GM15510 (cell line): Measurements from ENCODE around the gene TFDP2.

Experiments
- POLR2A ChIP-seq: IDR thresholded peaks from 3 replicates; pipeline ENCODE4 v1.6.1; 2011; ENCODE audit warnings: borderline replicate concordance; ENCODE audit not compliant: insufficient read length; ENCODE audit errors: extremely low read depth

Gene TFDP2

DNA sequence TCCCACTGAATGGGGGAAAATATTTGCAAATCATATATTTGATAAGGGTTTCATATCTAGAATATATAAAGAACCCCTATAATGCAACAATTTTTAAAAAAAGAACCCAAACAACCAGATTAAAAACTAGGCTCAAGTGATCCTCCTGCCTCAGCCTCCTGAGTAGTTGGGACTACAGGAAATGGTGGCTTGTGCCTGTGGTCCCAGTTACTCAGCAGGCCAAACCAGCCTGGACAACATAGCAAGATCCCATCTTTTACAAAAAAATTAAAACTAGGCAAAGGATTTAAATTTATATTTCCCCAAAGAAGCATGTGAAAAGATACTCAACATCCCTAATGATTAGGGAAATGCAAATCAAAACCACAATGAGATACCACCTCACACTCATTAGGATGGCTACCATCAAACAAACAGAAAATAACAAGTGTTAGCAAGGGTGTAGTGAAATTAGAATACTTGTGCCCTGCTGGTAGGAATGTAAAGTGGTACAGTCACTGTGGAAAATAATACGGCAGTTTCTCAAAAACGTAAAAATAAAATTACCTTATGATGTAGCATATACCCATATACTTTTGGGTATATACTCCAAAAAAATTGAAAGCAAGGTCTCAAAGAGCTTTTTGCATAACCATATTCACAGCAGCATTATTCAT is 19.7 kb downstream of the TFDP2 start:
- no peak for TF ChIP-seq POLR2A

GRCh38 chr3:142127941-142128658 is 21.2 kb downstream of the TFDP2 start:
- TF ChIP-seq POLR2A, result no peak

GRCh38 chr3:142124243-142124642 is 25.1 kb downstream of the TFDP2 start:
- TF ChIP-seq POLR2A, result no peak

DNA sequence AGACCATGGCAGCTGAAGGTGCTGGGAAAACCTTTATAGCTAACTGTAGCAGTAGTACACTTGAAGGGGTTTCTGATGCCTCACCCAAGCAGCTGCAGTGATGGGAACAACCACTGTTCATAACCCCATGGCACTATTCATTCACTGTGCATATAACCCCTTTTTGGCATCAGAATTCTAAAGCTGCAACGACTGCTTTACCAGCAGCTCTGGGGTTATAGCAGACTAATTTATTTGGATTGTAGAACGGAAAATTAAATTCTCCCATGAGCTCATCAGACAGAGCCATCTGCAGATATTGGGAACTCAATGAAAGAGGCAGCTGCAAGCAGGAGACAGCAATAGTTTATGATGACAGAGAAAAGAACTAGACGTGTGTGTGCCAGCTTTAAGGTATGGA is 28.6 kb downstream of the TFDP2 start:
- TF ChIP-seq POLR2A, result no peak

DNA sequence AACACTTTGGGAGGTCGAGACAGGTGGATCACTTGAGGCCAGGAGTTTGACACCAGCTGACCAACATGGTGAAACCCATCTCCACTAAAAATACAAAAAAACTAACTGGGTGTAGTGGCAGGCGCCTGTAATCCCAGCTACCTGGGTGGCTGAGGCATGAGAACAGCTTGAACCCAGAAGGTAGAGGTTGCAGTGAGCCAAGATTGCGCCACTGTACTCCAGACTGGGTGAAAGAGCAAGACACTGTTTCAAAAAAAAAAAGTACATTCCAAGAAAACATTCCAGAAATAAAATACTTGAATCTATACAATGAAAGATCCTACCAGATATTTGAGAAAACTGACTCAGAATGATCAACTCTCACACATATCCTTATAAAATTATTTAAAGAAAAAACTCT is 30.4 kb downstream of the TFDP2 start:
- no peak for TF ChIP-seq POLR2A

DNA sequence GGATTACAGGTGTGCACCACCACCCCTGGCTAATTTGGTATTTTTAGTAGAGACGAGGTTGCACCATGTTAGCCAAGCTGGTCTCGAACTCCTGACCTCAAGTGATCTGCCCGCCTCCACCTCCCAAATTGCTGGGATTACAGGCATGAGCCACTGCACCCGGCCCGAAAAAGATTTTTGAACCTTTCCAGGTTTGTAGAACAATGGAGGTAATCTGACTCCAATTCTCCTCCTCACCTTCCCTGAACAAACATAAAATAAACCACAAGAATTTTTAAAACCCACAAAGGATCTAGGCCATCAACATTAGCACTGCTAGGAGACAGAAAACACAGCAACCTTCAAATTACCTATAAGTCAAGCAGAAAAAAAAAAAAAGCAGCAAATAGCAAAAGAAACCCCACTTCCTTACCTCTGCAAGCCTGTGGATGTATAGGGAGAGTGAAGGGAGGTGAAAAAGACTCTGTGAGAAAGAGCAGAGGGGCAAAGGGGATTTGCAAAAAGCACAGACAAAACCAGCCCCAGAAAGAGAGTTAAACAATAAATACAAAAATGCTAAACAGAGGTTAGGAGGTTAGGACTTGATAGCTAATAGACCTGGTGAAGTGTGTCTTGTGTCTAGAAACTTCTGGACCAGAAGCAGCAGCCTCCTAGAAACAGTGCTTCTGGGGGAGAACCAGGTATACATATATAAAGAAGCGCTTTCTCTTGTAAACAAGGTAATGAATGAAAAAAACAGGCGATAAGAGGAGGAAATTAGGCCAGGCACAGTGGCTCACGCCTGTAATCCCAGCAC is 32.1 kb downstream of the TFDP2 start:
- no peak for TF ChIP-seq POLR2A

- TF ChIP-seq POLR2A, result no peak
Observed at GRCh38 chr3:142115867-142116668, 33.3 kb downstream of the TFDP2 start.

DNA sequence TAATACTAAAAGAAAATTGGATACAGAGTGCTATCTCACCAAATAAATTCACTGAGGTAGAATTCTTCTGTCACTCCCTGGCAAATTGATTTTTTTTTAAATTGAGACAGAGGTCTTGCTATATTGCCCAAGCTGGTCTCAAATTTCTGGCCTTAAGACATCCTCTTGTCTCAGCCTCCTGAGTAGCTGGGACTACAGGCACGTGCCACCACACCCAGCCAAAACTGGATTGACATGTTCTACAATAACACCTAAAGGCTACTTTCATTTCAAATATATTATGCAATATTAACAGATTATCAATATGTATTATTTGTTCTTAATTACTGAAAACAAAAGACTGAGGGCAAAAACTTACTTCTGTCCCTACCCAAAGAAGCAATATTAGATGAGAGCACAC is 36.7 kb downstream of the TFDP2 start:
- TF ChIP-seq POLR2A, result no peak

- TF ChIP-seq POLR2A, result no peak
Observed at GRCh38 chr3:142106548-142106947, 42.8 kb downstream of the TFDP2 start.

DNA sequence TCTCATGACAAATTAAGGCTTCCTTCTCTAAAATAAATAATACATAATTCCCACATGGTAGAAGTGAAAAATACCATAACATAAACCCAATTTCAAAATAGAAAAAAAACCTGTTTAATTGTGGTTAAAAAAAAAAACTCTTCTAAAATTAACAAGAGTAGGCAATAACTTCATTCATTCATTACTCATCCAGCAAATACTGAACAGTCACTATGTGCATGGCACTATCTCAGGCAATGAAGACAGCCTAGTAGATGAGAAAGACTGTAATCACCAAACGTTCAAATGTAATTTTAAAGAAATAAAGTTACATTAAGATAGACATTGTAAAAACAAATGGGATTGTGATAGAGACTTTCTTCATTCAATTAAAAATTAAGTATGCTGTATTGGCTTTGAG is 43.4 kb downstream of the TFDP2 start:
- no peak for TF ChIP-seq POLR2A

GRCh38 chr3:142104763-142105162 is 44.6 kb downstream of the TFDP2 start:
- TF ChIP-seq POLR2A, result no peak

DNA sequence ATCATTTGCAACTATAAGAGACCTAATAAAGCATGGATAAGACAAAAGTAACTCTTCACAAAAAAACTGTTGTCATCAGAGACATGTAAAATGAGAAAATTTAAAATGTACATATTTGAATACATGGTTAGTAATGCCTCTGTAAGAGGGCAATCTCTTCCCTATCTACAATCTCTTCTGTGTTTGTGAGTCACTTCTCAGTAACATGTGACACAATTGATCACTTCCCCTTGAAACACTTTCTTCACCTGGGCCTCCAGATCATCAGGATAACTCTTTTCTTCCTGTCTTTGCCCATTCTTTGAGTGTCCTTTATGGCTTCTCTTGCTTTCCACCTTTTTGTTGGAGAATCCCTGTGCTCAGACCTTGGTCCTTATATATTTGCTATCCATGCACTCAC is 50.4 kb downstream of the TFDP2 start:
- TF ChIP-seq POLR2A, result no peak

DNA sequence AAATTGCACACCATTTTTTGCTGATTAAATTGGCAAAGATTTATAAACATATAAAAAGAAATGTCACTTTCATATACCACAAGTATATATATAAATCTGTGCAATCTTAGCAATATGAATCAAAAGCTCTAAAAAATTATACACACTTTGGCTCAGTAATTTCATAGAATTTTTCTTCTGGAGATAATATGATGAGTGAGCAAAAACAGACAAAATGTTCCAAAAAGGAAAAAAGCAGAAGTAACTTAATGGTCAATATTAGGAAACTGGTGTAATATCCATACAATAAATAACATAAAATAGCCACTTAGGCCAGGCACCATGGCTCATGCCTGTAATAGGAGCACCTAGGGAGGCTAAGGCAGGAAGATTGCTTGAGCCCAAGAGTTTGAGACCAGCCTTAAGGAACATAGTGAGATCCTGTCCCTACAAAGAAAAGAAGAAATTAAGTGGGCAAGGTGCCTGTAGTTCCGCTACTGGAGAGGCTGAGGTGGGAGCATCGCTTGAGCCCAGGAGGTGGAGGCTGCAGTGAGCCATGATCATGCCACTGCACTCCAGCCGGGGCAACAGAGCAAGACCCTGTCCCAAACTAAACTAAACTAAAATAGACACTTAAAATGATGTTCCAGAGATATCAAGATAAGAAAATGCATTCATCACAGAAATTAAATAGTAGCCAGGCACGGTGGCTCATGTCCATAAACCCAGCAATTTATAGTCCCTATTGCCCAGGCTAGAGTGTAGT is 52.1 kb downstream of the TFDP2 start:
- no peak for TF ChIP-seq POLR2A

DNA sequence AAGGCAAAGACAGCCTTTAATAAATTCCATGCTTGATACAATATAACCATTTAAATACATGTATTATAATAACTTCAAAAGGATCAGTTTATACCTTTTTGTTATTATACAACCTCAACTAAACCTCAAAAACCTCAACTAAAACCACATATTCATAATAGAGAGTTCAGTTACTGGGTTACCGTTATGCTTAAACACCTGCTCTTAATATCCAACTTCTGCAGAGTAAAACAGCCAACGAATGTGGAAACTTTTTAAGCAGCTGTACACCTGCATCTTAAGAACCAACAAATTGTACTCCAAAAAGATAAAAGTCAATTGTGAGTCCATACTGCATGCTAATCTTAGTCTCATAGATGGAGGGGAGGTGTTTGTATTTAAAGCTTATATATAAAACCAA is 53.5 kb downstream of the TFDP2 start:
- TF ChIP-seq POLR2A, result no peak

- no peak for TF ChIP-seq POLR2A
Observed at GRCh38 chr3:142088522-142088921, 60.8 kb downstream of the TFDP2 start.

DNA sequence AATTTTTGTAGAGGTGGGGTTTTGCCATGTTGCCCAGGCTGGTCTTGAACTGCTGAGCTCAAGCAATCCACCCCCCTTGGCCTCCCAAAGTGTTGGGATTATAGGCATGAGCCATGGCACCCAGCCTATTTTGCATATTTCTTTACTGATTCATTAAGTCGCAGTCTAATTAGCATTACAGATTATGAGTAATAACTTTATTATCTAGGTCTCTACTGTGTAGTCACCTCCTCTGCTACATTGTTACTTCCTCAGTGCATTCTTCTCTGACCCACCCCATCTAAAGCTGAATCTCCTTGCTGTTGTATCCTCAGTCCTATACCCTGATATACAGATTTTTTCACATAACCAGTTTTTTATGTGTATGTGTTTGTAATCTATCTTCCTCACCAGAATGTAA is 61.7 kb downstream of the TFDP2 start:
- no peak for TF ChIP-seq POLR2A
